ENCODE results near the gene DHRSX. TPM values are rescaled to one million over a fixed set of nuclear protein-coding genes. Genes with fewer than 3 reads are reported as not detected.

The DHRSX gene
- total RNA-seq, 3 donors from 2014 or later (not counting 1 experiment from before 2014, with no cell fraction given): 21.5 to 26.1 (median 22.9) TPM

DNA sequence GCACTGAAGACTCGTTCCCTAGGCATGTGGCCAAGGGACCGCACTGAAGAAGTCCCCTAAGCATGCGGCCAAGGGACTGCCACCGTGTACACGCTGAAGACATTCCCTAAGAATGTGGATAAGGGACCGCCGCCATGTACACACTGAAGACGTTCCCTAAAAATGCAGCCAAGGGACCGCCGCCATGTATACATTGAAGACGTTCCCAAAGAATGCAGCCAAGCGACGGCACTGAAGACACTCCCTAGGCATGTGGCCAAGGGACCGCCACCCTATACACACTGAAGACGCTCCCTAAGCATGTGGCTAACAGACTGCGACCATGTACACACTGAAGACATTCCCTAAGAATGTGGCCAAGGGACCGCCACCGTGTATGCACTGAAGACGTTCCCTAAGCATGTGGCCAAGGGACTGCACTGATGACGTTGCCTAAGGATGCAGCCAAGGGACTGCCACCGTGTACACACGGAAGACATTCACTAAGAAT, 31.5 kb downstream of the DHRSX start:
- intact Hi-C loops (cut with micrococcal nuclease): no loop called here
- Histone ChIP-seq H3K36me3 (ENCODE audit: control insufficient read depth, insufficient read depth, low read length) (no peaks in the 10 kb centered on the region), H3K9me3 (ENCODE audit: control insufficient read depth, insufficient read depth, low read length) (no peaks in the 10 kb centered on the region), H3K4me1 (ENCODE audit: control insufficient read depth, insufficient read depth, low read length) (no peaks in the 10 kb centered on the region), H3K27ac (ENCODE audit: low read length) (no peak overlapping the region), H3K27me3 (ENCODE audit: control insufficient read depth, insufficient read depth, low read length) (no peaks in the 10 kb centered on the region), H3K4me3 (ENCODE audit: low read length) (no peak overlapping the region)
- Mint-ChIP-seq H3K4me1 (peaks cover 9 to 30% of the 10 kb centered on the region in 2 donors), H3K27me3 (ENCODE audit: low read depth in 2 of 2) (no peaks in the 10 kb centered on the region), H3K36me3 (no peaks in the 10 kb centered on the region), H3K9me3 (peaks cover 2 to 3% of the 10 kb centered on the region in 2 donors), H3K27ac (no peak overlapping the region), H3K4me3 (no peak overlapping the region)
- no peak for TF ChIP-seq CTCF (IDR thresholded peaks at IDR 0.05)
- no peak for DNase-seq
- ATAC-seq: peak in 1 of 3 donors; percentile 21
- WGBS (ENCODE audit: insufficient coverage): 97% methylated on average over 22 of the region's 22 CpGs

DNA sequence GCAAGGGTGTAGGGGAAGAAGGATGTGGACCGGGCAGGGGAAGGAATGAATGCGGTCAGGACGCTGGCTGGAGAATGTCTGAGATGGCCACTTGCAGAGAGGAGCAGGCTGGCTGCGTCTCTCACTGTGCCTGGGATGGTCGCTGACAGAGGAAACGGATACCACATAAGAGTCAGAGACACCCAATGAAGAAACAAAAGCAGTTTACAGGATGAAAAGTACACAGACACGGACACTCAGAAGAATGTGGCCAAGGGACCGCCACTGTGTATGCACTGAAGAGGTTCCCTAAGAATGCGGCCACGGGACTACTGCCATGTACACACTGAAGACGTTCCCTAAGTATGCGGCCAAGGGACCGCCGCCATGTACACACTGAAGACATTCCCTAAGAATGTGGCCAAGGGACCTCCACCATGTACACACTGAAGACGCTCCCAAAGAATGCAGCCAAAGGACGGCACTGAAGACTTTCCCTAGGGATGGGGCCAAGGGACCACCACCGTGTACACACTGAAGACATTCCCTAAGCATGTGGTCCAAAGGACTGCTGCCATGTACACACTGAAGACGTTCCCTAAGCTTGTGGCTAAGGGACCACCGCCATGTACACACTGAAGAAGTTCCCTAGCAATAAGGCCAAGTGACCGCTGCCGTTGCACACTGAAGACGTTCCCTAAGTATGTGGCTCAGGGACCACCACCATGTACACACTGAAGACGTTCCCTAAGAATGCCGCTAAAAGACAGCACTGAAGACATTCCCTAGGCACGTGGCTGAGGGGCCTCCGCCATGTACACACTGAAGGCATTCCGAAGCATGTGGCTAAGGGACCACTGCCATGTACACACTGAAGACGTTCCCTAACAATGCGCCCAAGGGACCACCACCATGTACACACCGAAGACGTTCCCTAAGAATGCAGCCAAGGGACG, 32.2 kb downstream of the DHRSX start:
- no peaks in the 10 kb centered on the region for H3K4me1 ChIP-seq (ENCODE audit: control insufficient read depth, insufficient read depth, low read length)
- H3K27ac Mint-ChIP-seq: peak overlapping the region in 1 of 2 donors; percentile 2
- peaks cover 2 to 3% of the 10 kb centered on the region in 2 donors for H3K9me3 Mint-ChIP-seq
- no peak for DNase-seq
- intact Hi-C loops (cut with micrococcal nuclease): no loop called here
- no peak overlapping the region for H3K27ac ChIP-seq (ENCODE audit: low read length)
- H3K36me3 Mint-ChIP-seq: no peaks in the 10 kb centered on the region
- no peak for ATAC-seq
- peaks cover 12 to 29% of the 10 kb centered on the region in 2 donors for H3K4me1 Mint-ChIP-seq
- TF ChIP-seq CTCF (IDR thresholded peaks at IDR 0.05): no peak
- H3K9me3 ChIP-seq (ENCODE audit: control insufficient read depth, insufficient read depth, low read length): no peaks in the 10 kb centered on the region
- no peak overlapping the region for H3K4me3 Mint-ChIP-seq
- no peak overlapping the region for H3K4me3 ChIP-seq (ENCODE audit: low read length)
- H3K36me3 ChIP-seq (ENCODE audit: control insufficient read depth, insufficient read depth, low read length): no peaks in the 10 kb centered on the region
- H3K27me3 Mint-ChIP-seq (ENCODE audit: low read depth in 2 of 2): no peaks in the 10 kb centered on the region
- no peaks in the 10 kb centered on the region for H3K27me3 ChIP-seq (ENCODE audit: control insufficient read depth, insufficient read depth, low read length)
- WGBS (ENCODE audit: insufficient coverage): 96% methylated on average over 32 of the region's 32 CpGs

GRCh38 chrX:2466876-2467656, 33.7 kb downstream of the DHRSX start:
- no peaks in the 10 kb centered on the region for H3K36me3 Mint-ChIP-seq
- H3K4me1 Mint-ChIP-seq: peaks cover 20 to 33% of the 10 kb centered on the region in 2 donors
- no peak for TF ChIP-seq CTCF (IDR thresholded peaks at IDR 0.05)
- no peaks in the 10 kb centered on the region for H3K9me3 ChIP-seq (ENCODE audit: control insufficient read depth, insufficient read depth, low read length)
- no peak overlapping the region for H3K27ac Mint-ChIP-seq
- no peaks in the 10 kb centered on the region for H3K27me3 ChIP-seq (ENCODE audit: control insufficient read depth, insufficient read depth, low read length)
- H3K27me3 Mint-ChIP-seq (ENCODE audit: low read depth in 2 of 2): no peaks in the 10 kb centered on the region
- ATAC-seq (no peak), DNase-seq (no peak)
- no peaks in the 10 kb centered on the region for H3K36me3 ChIP-seq (ENCODE audit: control insufficient read depth, insufficient read depth, low read length)
- intact Hi-C loops (cut with micrococcal nuclease): no loop called here
- no peak overlapping the region for H3K4me3 ChIP-seq (ENCODE audit: low read length)
- 95% methylated on average over 20 of the region's 20 CpGs for WGBS (ENCODE audit: insufficient coverage)
- H3K4me1 ChIP-seq (ENCODE audit: control insufficient read depth, insufficient read depth, low read length): no peaks in the 10 kb centered on the region
- no peak overlapping the region for H3K27ac ChIP-seq (ENCODE audit: low read length)
- H3K9me3 Mint-ChIP-seq: peaks cover 2 to 3% of the 10 kb centered on the region in 2 donors
- no peak overlapping the region for H3K4me3 Mint-ChIP-seq
